ENCODE results near the gene KCTD17. TPM values are rescaled to one million over a fixed set of nuclear protein-coding genes. Genes with fewer than 3 reads are reported as not detected.

The KCTD17 gene
- total RNA-seq, 4 donors from 2014 or later: 7.4 to 24.7 (median 20.2) TPM

GRCh38 chr22:37112084-37112728, 60.7 kb downstream of the KCTD17 start:
- H3K4me1 ChIP-seq: no peaks in the 10 kb centered on the region
- WGBS, 2 donors: 47 to 50% methylated on average over 11 to 12 of the region's 12 CpGs
- H3K4me3 ChIP-seq: no peak overlapping the region
- no peaks in the 10 kb centered on the region for H3K36me3 ChIP-seq
- no peak for DNase-seq (ENCODE audit: low spot score in 2 of 2)
- TF ChIP-seq, protein P1, sequence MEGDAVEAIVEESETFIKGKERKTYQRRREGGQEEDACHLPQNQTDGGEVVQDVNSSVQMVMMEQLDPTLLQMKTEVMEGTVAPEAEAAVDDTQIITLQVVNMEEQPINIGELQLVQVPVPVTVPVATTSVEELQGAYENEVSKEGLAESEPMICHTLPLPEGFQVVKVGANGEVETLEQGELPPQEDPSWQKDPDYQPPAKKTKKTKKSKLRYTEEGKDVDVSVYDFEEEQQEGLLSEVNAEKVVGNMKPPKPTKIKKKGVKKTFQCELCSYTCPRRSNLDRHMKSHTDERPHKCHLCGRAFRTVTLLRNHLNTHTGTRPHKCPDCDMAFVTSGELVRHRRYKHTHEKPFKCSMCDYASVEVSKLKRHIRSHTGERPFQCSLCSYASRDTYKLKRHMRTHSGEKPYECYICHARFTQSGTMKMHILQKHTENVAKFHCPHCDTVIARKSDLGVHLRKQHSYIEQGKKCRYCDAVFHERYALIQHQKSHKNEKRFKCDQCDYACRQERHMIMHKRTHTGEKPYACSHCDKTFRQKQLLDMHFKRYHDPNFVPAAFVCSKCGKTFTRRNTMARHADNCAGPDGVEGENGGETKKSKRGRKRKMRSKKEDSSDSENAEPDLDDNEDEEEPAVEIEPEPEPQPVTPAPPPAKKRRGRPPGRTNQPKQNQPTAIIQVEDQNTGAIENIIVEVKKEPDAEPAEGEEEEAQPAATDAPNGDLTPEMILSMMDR (IDR thresholded peaks at IDR 0.05): no peak
- TF ChIP-seq POLR2A (IDR thresholded peaks at IDR 0.05) (no peak), EP300 (IDR thresholded peaks at IDR 0.05) (no peak)
- no peaks in the 10 kb centered on the region for H3K9me3 ChIP-seq
- no peak overlapping the region for H3K27ac ChIP-seq
- peaks cover 0 to 11% of the 10 kb centered on the region in 2 donors for H3K27me3 ChIP-seq

Small RNA genes lying within 50 kb of the gene (small RNA-seq; reads per million reads assigned to genes)
- gene RF00019: not detected

Other genes starting within 250 kb of the KCTD17 start
- gene PVALB, start 234.7 kb upstream of the KCTD17 start, total RNA-seq: not detected
- 10 to 100 TPM; 14.2 to 71.4 (median 17.2) TPM for gene NCF4, start 190.7 kb upstream of the KCTD17 start, total RNA-seq
- gene CSF2RB, start 138.1 kb upstream of the KCTD17 start, total RNA-seq: 10 to 100 TPM in 2 of 4 donors, 1 to 10 TPM in 2; 5.7 to 14.3 (median 10.8) TPM
- gene TST, start 32.3 kb upstream of the KCTD17 start, total RNA-seq: 10 to 100 TPM; 44.1 to 76.4 (median 66.7) TPM
- 100 to 1,000 TPM; 193 to 258 (median 199) TPM for gene MPST, start 32.0 kb upstream of the KCTD17 start, total RNA-seq
- gene TMPRSS6, start 58.0 kb downstream of the KCTD17 start, total RNA-seq: not detected
- gene IL2RB, start 98.2 kb downstream of the KCTD17 start, total RNA-seq: 1 to 10 TPM in 2 of 4 donors, under 1 TPM in 1, not detected in 1; 0.22 to 2.7 (median 1.2) TPM
- 1 to 10 TPM; 2.6 to 3.9 (median 3.4) TPM for gene C1QTNF6, start 136.5 kb downstream of the KCTD17 start, total RNA-seq
- not detected for gene SSTR3, start 160.7 kb downstream of the KCTD17 start, total RNA-seq
- gene RAC2, start 192.5 kb downstream of the KCTD17 start, total RNA-seq: 10 to 100 TPM in 1 of 4 donors, 1 to 10 TPM in 3; 6.3 to 18.6 (median 7.8) TPM
- gene CYTH4, start 230.8 kb downstream of the KCTD17 start, total RNA-seq: 10 to 100 TPM in 3 of 4 donors, 1 to 10 TPM in 1; 7.7 to 27.3 (median 19.0) TPM

Data from tibial nerve (tissue), 4 donors.